ENCODE measurements around the gene AHCTF1. TPM values are rescaled to one million over a fixed set of nuclear protein-coding genes. Genes with fewer than 3 reads are reported as not detected.
A peak's percentile ranks its signal among the peaks of the same experiment; 100 is the strongest.
"Not testable (repeated sequence)": the region's sequence is repeated elsewhere in the genome, so short reads cannot be mapped to it uniquely, and the experiment has no call there.

The AHCTF1 gene
- total RNA-seq, 2 donors from 2014 or later = 63.0 to 77.9 TPM

GRCh38 chr1:246947255-246947654, 15.5 kb upstream of the AHCTF1 start:
- H3K27me3 Mint-ChIP-seq = no peaks in the 10 kb centered on the region
- no peak overlapping the region for H3K27ac Mint-ChIP-seq
- H3K4me1 Mint-ChIP-seq = no peaks in the 10 kb centered on the region
- ATAC-seq (no peak), DNase-seq (no peak)
- H3K4me3 Mint-ChIP-seq = no peak overlapping the region
- no peaks in the 10 kb centered on the region for H3K9me3 ChIP-seq (ENCODE audit: control insufficient read depth, low read length, poor library complexity, severe bottlenecking)
- no peaks in the 10 kb centered on the region for H3K36me3 Mint-ChIP-seq (ENCODE audit: low read depth)

- Mint-ChIP-seq H3K27ac (no peak overlapping the region), H3K4me1 (no peaks in the 10 kb centered on the region)
- no peak for ATAC-seq
Observed at GRCh38 chr1:246946366-246946765, 14.6 kb upstream of the AHCTF1 start.

GRCh38 chr1:246934765-246935164, 3.0 kb upstream of the AHCTF1 start:
- Mint-ChIP-seq H3K27ac (no peak overlapping the region), H3K27me3 (no peaks in the 10 kb centered on the region), H3K4me3 (peak overlapping the region; percentile 41), H3K36me3 (ENCODE audit: low read depth) (peaks cover 4% of the 10 kb centered on the region), H3K4me1 (peaks cover 18% of the 10 kb centered on the region)
- ATAC-seq = no peak
- DNase-seq = no peak
- no peaks in the 10 kb centered on the region for H3K9me3 ChIP-seq (ENCODE audit: control insufficient read depth, low read length, poor library complexity, severe bottlenecking)

More at GRCh38 chr1:246946366-246946765, 14.6 kb upstream of the AHCTF1 start:
- H3K9me3 ChIP-seq (ENCODE audit: control insufficient read depth, low read length, poor library complexity, severe bottlenecking) = no peaks in the 10 kb centered on the region
- Mint-ChIP-seq H3K36me3 (ENCODE audit: low read depth) (no peaks in the 10 kb centered on the region), H3K27me3 (no peaks in the 10 kb centered on the region), H3K4me3 (no peak overlapping the region)
- no peak for DNase-seq

- H3K27me3 Mint-ChIP-seq = no peaks in the 10 kb centered on the region
- no peak overlapping the region for H3K27ac Mint-ChIP-seq
- H3K4me1 Mint-ChIP-seq = peaks cover 21% of the 10 kb centered on the region
- H3K9me3 ChIP-seq (ENCODE audit: control insufficient read depth, low read length, poor library complexity, severe bottlenecking) = no peaks in the 10 kb centered on the region
- no peak overlapping the region for H3K4me3 Mint-ChIP-seq
- peaks cover 4% of the 10 kb centered on the region for H3K36me3 Mint-ChIP-seq (ENCODE audit: low read depth)
- ATAC-seq = no peak
- DNase-seq = no peak
Observed at GRCh38 chr1:246933893-246934292, 2.1 kb upstream of the AHCTF1 start.

- H3K4me3 Mint-ChIP-seq = peak overlapping the region; percentile 98
- ATAC-seq = no peak
- DNase-seq = no peak
- H3K4me1 Mint-ChIP-seq = peaks cover 28% of the 10 kb centered on the region
- peaks cover 4% of the 10 kb centered on the region for H3K36me3 Mint-ChIP-seq (ENCODE audit: low read depth)
- peak overlapping the region; percentile 90 for H3K27ac Mint-ChIP-seq
- no peaks in the 10 kb centered on the region for H3K9me3 ChIP-seq (ENCODE audit: control insufficient read depth, low read length, poor library complexity, severe bottlenecking)
- H3K27me3 Mint-ChIP-seq = no peaks in the 10 kb centered on the region
Observed at GRCh38 chr1:246932366-246932700, 585 bp upstream of the AHCTF1 start.

GRCh38 chr1:246930830-246931548, 759 bp downstream of the AHCTF1 start:
- Mint-ChIP-seq H3K27me3 (no peaks in the 10 kb centered on the region), H3K27ac (peak overlapping the region; percentile 90), H3K36me3 (ENCODE audit: low read depth) (peaks cover 4% of the 10 kb centered on the region), H3K4me3 (peak overlapping the region; percentile 98), H3K4me1 (peaks cover 35% of the 10 kb centered on the region)
- ATAC-seq (peak; percentile 40), DNase-seq (peak; percentile 38 to 53 (median 50))
- H3K9me3 ChIP-seq (ENCODE audit: control insufficient read depth, low read length, poor library complexity, severe bottlenecking) = no peaks in the 10 kb centered on the region

- peaks cover 42% of the 10 kb centered on the region for H3K4me1 Mint-ChIP-seq
- no peak for ATAC-seq
Observed at GRCh38 chr1:246925997-246926626, 5.6 kb downstream of the AHCTF1 start.

GRCh38 chr1:246923900-246924299, 7.8 kb downstream of the AHCTF1 start:
- Mint-ChIP-seq H3K27ac (no peak overlapping the region), H3K4me1 (peaks cover 38% of the 10 kb centered on the region), H3K36me3 (ENCODE audit: low read depth) (no peaks in the 10 kb centered on the region), H3K27me3 (no peaks in the 10 kb centered on the region), H3K4me3 (peak overlapping the region; percentile 33)
- ATAC-seq = no peak
- no peaks in the 10 kb centered on the region for H3K9me3 ChIP-seq (ENCODE audit: control insufficient read depth, low read length, poor library complexity, severe bottlenecking)
- no peak for DNase-seq

More at GRCh38 chr1:246925997-246926626, 5.6 kb downstream of the AHCTF1 start:
- H3K36me3 Mint-ChIP-seq (ENCODE audit: low read depth) = no peaks in the 10 kb centered on the region
- no peak overlapping the region for H3K27ac Mint-ChIP-seq
- no peaks in the 10 kb centered on the region for H3K9me3 ChIP-seq (ENCODE audit: control insufficient read depth, low read length, poor library complexity, severe bottlenecking)
- DNase-seq = no peak
- no peak overlapping the region for H3K4me3 Mint-ChIP-seq
- H3K27me3 Mint-ChIP-seq = no peaks in the 10 kb centered on the region

GRCh38 chr1:246923482-246923881, 8.3 kb downstream of the AHCTF1 start:
- Mint-ChIP-seq H3K27ac (no peak overlapping the region), H3K4me3 (peak overlapping the region; percentile 33), H3K4me1 (peaks cover 34% of the 10 kb centered on the region), H3K36me3 (ENCODE audit: low read depth) (no peaks in the 10 kb centered on the region), H3K27me3 (no peaks in the 10 kb centered on the region)
- ATAC-seq (no peak), DNase-seq (no peak)
- H3K9me3 ChIP-seq (ENCODE audit: control insufficient read depth, low read length, poor library complexity, severe bottlenecking) = no peaks in the 10 kb centered on the region

GRCh38 chr1:246921481-246921880, 10.3 kb downstream of the AHCTF1 start:
- DNase-seq = no peak
- Mint-ChIP-seq H3K36me3 (ENCODE audit: low read depth) (peaks cover 3% of the 10 kb centered on the region), H3K4me1 (peaks cover 29% of the 10 kb centered on the region), H3K4me3 (no peak overlapping the region), H3K27ac (no peak overlapping the region), H3K27me3 (no peaks in the 10 kb centered on the region)
- no peak for ATAC-seq
- no peaks in the 10 kb centered on the region for H3K9me3 ChIP-seq (ENCODE audit: control insufficient read depth, low read length, poor library complexity, severe bottlenecking)

- no peaks in the 10 kb centered on the region for H3K9me3 ChIP-seq (ENCODE audit: control insufficient read depth, low read length, poor library complexity, severe bottlenecking)
- DNase-seq = no peak
- no peaks in the 10 kb centered on the region for H3K27me3 Mint-ChIP-seq
- H3K4me1 Mint-ChIP-seq = peaks cover 29% of the 10 kb centered on the region
- no peak overlapping the region for H3K4me3 Mint-ChIP-seq
- H3K36me3 Mint-ChIP-seq (ENCODE audit: low read depth) = peaks cover 3% of the 10 kb centered on the region
- H3K27ac Mint-ChIP-seq = no peak overlapping the region
- no peak for ATAC-seq
Observed at GRCh38 chr1:246919902-246920301, 11.8 kb downstream of the AHCTF1 start.

GRCh38 chr1:246916026-246916923, 15.5 kb downstream of the AHCTF1 start:
- peak overlapping the region; percentile 51 for H3K27ac Mint-ChIP-seq
- H3K4me3 Mint-ChIP-seq; DNase-seq; H3K27me3 Mint-ChIP-seq; H3K9me3 ChIP-seq (ENCODE audit: control insufficient read depth, low read length, poor library complexity, severe bottlenecking); H3K36me3 Mint-ChIP-seq (ENCODE audit: low read depth); ATAC-seq: not testable (repeated sequence)
- H3K4me1 Mint-ChIP-seq = peaks cover 18% of the 10 kb centered on the region

- no peak for ATAC-seq
- Mint-ChIP-seq H3K4me1 (peaks cover 6% of the 10 kb centered on the region), H3K27ac (no peak overlapping the region), H3K36me3 (ENCODE audit: low read depth) (peaks cover 7% of the 10 kb centered on the region), H3K4me3 (no peak overlapping the region), H3K27me3 (no peaks in the 10 kb centered on the region)
- no peaks in the 10 kb centered on the region for H3K9me3 ChIP-seq (ENCODE audit: control insufficient read depth, low read length, poor library complexity, severe bottlenecking)
- DNase-seq = no peak
Observed at GRCh38 chr1:246907472-246907871, 24.3 kb downstream of the AHCTF1 start.

All from T-helper 17 cell (primary cell).